NCI-H2196 treated with DMSO at 0.1 percent for 48 hours (cell line): Measurements from ENCODE around the gene RELCH.

Source experiments
- DNase-seq: peaks from one replicate; lab custom pipeline; 2025; ENCODE audit not compliant: unreplicated experiment; lab: John Stamatoyannopoulos, UW

RELCH gene

GRCh38 chr18:62338446-62339105 lies 151.5 kb downstream of the RELCH start:
- no peak for DNase-seq

- no peak for DNase-seq
Observed at GRCh38 chr18:62339106-62339988, 152.3 kb downstream of the RELCH start.

GRCh38 chr18:62340996-62341395 lies 153.9 kb downstream of the RELCH start:
- no peak for DNase-seq

GRCh38 chr18:62341473-62341872 lies 154.4 kb downstream of the RELCH start:
- no peak for DNase-seq

- DNase-seq: no peak
Observed at GRCh38 chr18:62342884-62343283, 155.8 kb downstream of the RELCH start.

GRCh38 chr18:62343316-62343715 lies 156.3 kb downstream of the RELCH start:
- no peak for DNase-seq

GRCh38 chr18:62345909-62346308 lies 158.9 kb downstream of the RELCH start:
- DNase-seq: no peak

GRCh38 chr18:62346333-62347088 lies 159.5 kb downstream of the RELCH start:
- DNase-seq: no peak

GRCh38 chr18:62347089-62347506 lies 160.0 kb downstream of the RELCH start:
- DNase-seq: no peak

GRCh38 chr18:62348474-62348873 lies 161.4 kb downstream of the RELCH start:
- DNase-seq: no peak

- DNase-seq: no peak
Observed at GRCh38 chr18:62353170-62353569, 166.1 kb downstream of the RELCH start.

GRCh38 chr18:62354151-62354550 lies 167.1 kb downstream of the RELCH start:
- DNase-seq: no peak

GRCh38 chr18:62357079-62357719 lies 170.1 kb downstream of the RELCH start:
- DNase-seq: no peak
